ENCODE data around the gene MAPK12. TPM values are rescaled to one million over a fixed set of nuclear protein-coding genes. Genes with fewer than 3 reads are reported as not detected.

MAPK12 gene
- total and polyA plus RNA-seq, 8 donors: 11.6 to 31.4 (median 18.4) TPM

GRCh38 chr22:50225200-50225969 lies 36.1 kb downstream of the MAPK12 start:
- Histone ChIP-seq H3K27ac (no peak overlapping the region), H3K4me1 (no peaks in the 10 kb centered on the region), H3K9me3 (no peaks in the 10 kb centered on the region), H3K36me3 (peaks cover 0 to 98% of the 10 kb centered on the region in 2 donors), H3K27me3 (no peaks in the 10 kb centered on the region), H3K4me3 (no peak overlapping the region)
- DNase-seq (no peak), ATAC-seq (no peak)
- TF ChIP-seq CTCF (IDR thresholded peaks at IDR 0.05): no peak
- intact Hi-C loops (cut with DNase I): no loop called here

- TF ChIP-seq CTCF (IDR thresholded peaks at IDR 0.05): no peak
- no peak overlapping the region for H3K27ac ChIP-seq
- H3K4me3 ChIP-seq: no peak overlapping the region
- DNase-seq (no peak), ATAC-seq (no peak)
- intact Hi-C loops (cut with DNase I): no loop called here
- peaks cover 0 to 98% of the 10 kb centered on the region in 2 donors for H3K36me3 ChIP-seq
- H3K27me3 ChIP-seq: no peaks in the 10 kb centered on the region
- peaks cover 0 to 7% of the 10 kb centered on the region in 2 donors for H3K4me1 ChIP-seq
- no peaks in the 10 kb centered on the region for H3K9me3 ChIP-seq
Observed at GRCh38 chr22:50224071-50224470, 37.4 kb downstream of the MAPK12 start.

GRCh38 chr22:50222508-50222907 lies 39.0 kb downstream of the MAPK12 start:
- TF ChIP-seq CTCF (IDR thresholded peaks at IDR 0.05): no peak
- Histone ChIP-seq H3K9me3 (no peaks in the 10 kb centered on the region), H3K27ac (no peak overlapping the region), H3K4me3 (no peak overlapping the region), H3K27me3 (no peaks in the 10 kb centered on the region), H3K4me1 (peaks cover 0 to 7% of the 10 kb centered on the region in 2 donors), H3K36me3 (peaks cover 0 to 98% of the 10 kb centered on the region in 2 donors)
- ATAC-seq (no peak), DNase-seq (no peak)
- intact Hi-C loops (cut with DNase I): no loop called here

- no peaks in the 10 kb centered on the region for H3K27me3 ChIP-seq
- no peak for TF ChIP-seq CTCF (IDR thresholded peaks at IDR 0.05)
- ATAC-seq (no peak), DNase-seq (no peak)
- H3K36me3 ChIP-seq: peaks cover 0 to 98% of the 10 kb centered on the region in 2 donors
- no peak overlapping the region for H3K27ac ChIP-seq
- intact Hi-C loops (cut with DNase I): no loop called here
- no peaks in the 10 kb centered on the region for H3K9me3 ChIP-seq
- no peak overlapping the region for H3K4me3 ChIP-seq
- peaks cover 0 to 7% of the 10 kb centered on the region in 2 donors for H3K4me1 ChIP-seq
Observed at GRCh38 chr22:50221410-50222300, 39.8 kb downstream of the MAPK12 start.
